NCI-H446 treated with DMSO at 0.1 percent for 48 hours (cell line): Measurements from ENCODE around the gene GPM6B.
"Not testable (repeated sequence)": the region's sequence is repeated elsewhere in the genome, so short reads cannot be mapped to it uniquely, and the experiment has no call there.

Experiments
- DNase-seq: peaks from one replicate; lab custom pipeline; 2025; lab: John Stamatoyannopoulos, UW

The GPM6B gene

GRCh38 chrX:13726583-13726982 lies 90.3 kb downstream of the GPM6B start:
- not testable (repeated sequence) for DNase-seq

- DNase-seq = not testable (repeated sequence)
Observed at GRCh38 chrX:13724878-13725277, 92.0 kb downstream of the GPM6B start.

- peak; percentile 32 for DNase-seq
Observed at GRCh38 chrX:13721819-13722519, 94.9 kb downstream of the GPM6B start.

- DNase-seq = peak; percentile 17
Observed at GRCh38 chrX:13721371-13721770, 95.5 kb downstream of the GPM6B start.
